Measurements from ENCODE around the gene ZCCHC24. TPM values are rescaled to one million over a fixed set of nuclear protein-coding genes. Genes with fewer than 3 reads are reported as not detected.

ZCCHC24 gene
- total and polyA plus RNA-seq, 2 donors, result 43.5 to 98.2 TPM

- H3K36me3 ChIP-seq (ENCODE audit: insufficient read depth), result no peaks in the 10 kb centered on the region
- 39% methylated on average over 23 of the region's 23 CpGs for WGBS
- no peak overlapping the region for H3K4me3 ChIP-seq (ENCODE audit: low read depth, low read length)
- H3K4me1 ChIP-seq (ENCODE audit: insufficient read depth), result no peaks in the 10 kb centered on the region
- no peak for DNase-seq (ENCODE audit: extremely low spot score)
- peak overlapping the region; percentile 81 for H3K27ac ChIP-seq (ENCODE audit: low read depth)
These were observed 41.8 kb downstream of the ZCCHC24 start for GRCh38 chr10:79403441-79404230.

- Histone ChIP-seq H3K27ac (ENCODE audit: low read depth) (peak overlapping the region; percentile 66), H3K36me3 (ENCODE audit: insufficient read depth) (no peaks in the 10 kb centered on the region), H3K4me3 (ENCODE audit: low read depth, low read length) (no peak overlapping the region), H3K4me1 (ENCODE audit: insufficient read depth) (no peaks in the 10 kb centered on the region)
- no peak for DNase-seq (ENCODE audit: extremely low spot score)
- 65% methylated on average over 8 of the region's 8 CpGs for WGBS
These were observed 42.5 kb downstream of the ZCCHC24 start for GRCh38 chr10:79402951-79403350.

- Histone ChIP-seq H3K4me1 (ENCODE audit: insufficient read depth) (no peaks in the 10 kb centered on the region), H3K4me3 (ENCODE audit: low read depth, low read length) (no peak overlapping the region), H3K27ac (ENCODE audit: low read depth) (peak overlapping the region; percentile 42), H3K36me3 (ENCODE audit: insufficient read depth) (no peaks in the 10 kb centered on the region)
- 96% methylated on average over 7 of the region's 7 CpGs for WGBS
- no peak for DNase-seq (ENCODE audit: extremely low spot score)
These were observed 42.8 kb downstream of the ZCCHC24 start for GRCh38 chr10:79402625-79402946.

- H3K27ac ChIP-seq (ENCODE audit: low read depth), result peak overlapping the region; percentile 71
- no peaks in the 10 kb centered on the region for H3K4me1 ChIP-seq (ENCODE audit: insufficient read depth)
- 50% methylated on average over 23 of the region's 23 CpGs for WGBS
- no peaks in the 10 kb centered on the region for H3K36me3 ChIP-seq (ENCODE audit: insufficient read depth)
- no peak overlapping the region for H3K4me3 ChIP-seq (ENCODE audit: low read depth, low read length)
- DNase-seq (ENCODE audit: extremely low spot score), result no peak
These were observed 44.2 kb downstream of the ZCCHC24 start for GRCh38 chr10:79401015-79401921.

GRCh38 chr10:79400146-79401004, 45.0 kb downstream of the ZCCHC24 start:
- Histone ChIP-seq H3K36me3 (ENCODE audit: insufficient read depth) (no peaks in the 10 kb centered on the region), H3K4me3 (ENCODE audit: low read depth, low read length) (no peak overlapping the region), H3K4me1 (ENCODE audit: insufficient read depth) (no peaks in the 10 kb centered on the region), H3K27ac (ENCODE audit: low read depth) (peak overlapping the region; percentile 44)
- no peak for DNase-seq (ENCODE audit: extremely low spot score)
- WGBS, result 42% methylated on average over 11 of the region's 11 CpGs

GRCh38 chr10:79399223-79399831, 46.1 kb downstream of the ZCCHC24 start:
- Histone ChIP-seq H3K36me3 (ENCODE audit: insufficient read depth) (no peaks in the 10 kb centered on the region), H3K4me1 (ENCODE audit: insufficient read depth) (no peaks in the 10 kb centered on the region), H3K4me3 (ENCODE audit: low read depth, low read length) (no peak overlapping the region), H3K27ac (ENCODE audit: low read depth) (peak overlapping the region; percentile 73)
- DNase-seq (ENCODE audit: extremely low spot score), result peak; percentile 86
- WGBS, result 9% methylated on average over 15 of the region's 15 CpGs

GRCh38 chr10:79398642-79399041, 46.8 kb downstream of the ZCCHC24 start:
- Histone ChIP-seq H3K27ac (ENCODE audit: low read depth) (peak overlapping the region; percentile 73), H3K4me1 (ENCODE audit: insufficient read depth) (no peaks in the 10 kb centered on the region), H3K36me3 (ENCODE audit: insufficient read depth) (no peaks in the 10 kb centered on the region), H3K4me3 (ENCODE audit: low read depth, low read length) (no peak overlapping the region)
- WGBS, result 83% methylated on average over 4 of the region's 4 CpGs
- no peak for DNase-seq (ENCODE audit: extremely low spot score)

GRCh38 chr10:79397575-79398303, 47.7 kb downstream of the ZCCHC24 start:
- H3K36me3 ChIP-seq (ENCODE audit: insufficient read depth), result no peaks in the 10 kb centered on the region
- H3K4me1 ChIP-seq (ENCODE audit: insufficient read depth), result no peaks in the 10 kb centered on the region
- DNase-seq (ENCODE audit: extremely low spot score), result no peak
- WGBS, result 29% methylated on average over 17 of the region's 17 CpGs
- no peak overlapping the region for H3K4me3 ChIP-seq (ENCODE audit: low read depth, low read length)
- H3K27ac ChIP-seq (ENCODE audit: low read depth), result peak overlapping the region; percentile 75

GRCh38 chr10:79397051-79397450, 48.4 kb downstream of the ZCCHC24 start:
- no peaks in the 10 kb centered on the region for H3K4me1 ChIP-seq (ENCODE audit: insufficient read depth)
- no peaks in the 10 kb centered on the region for H3K36me3 ChIP-seq (ENCODE audit: insufficient read depth)
- H3K27ac ChIP-seq (ENCODE audit: low read depth), result peak overlapping the region; percentile 75
- 61% methylated on average over 6 of the region's 6 CpGs for WGBS
- H3K4me3 ChIP-seq (ENCODE audit: low read depth, low read length), result no peak overlapping the region
- no peak for DNase-seq (ENCODE audit: extremely low spot score)

GRCh38 chr10:79396520-79396919, 48.9 kb downstream of the ZCCHC24 start:
- WGBS, result 64% methylated on average over 5 of the region's 5 CpGs

GRCh38 chr10:79394664-79395063, 50.8 kb downstream of the ZCCHC24 start:
- Histone ChIP-seq H3K4me3 (ENCODE audit: low read depth, low read length) (no peak overlapping the region), H3K36me3 (ENCODE audit: insufficient read depth) (no peaks in the 10 kb centered on the region), H3K27ac (ENCODE audit: low read depth) (no peak overlapping the region), H3K4me1 (ENCODE audit: insufficient read depth) (no peaks in the 10 kb centered on the region)
- no peak for DNase-seq (ENCODE audit: extremely low spot score)
- WGBS, result 90% methylated on average over 5 of the region's 5 CpGs

More at GRCh38 chr10:79396520-79396919, 48.9 kb downstream of the ZCCHC24 start:
- Histone ChIP-seq H3K36me3 (ENCODE audit: insufficient read depth) (no peaks in the 10 kb centered on the region), H3K4me1 (ENCODE audit: insufficient read depth) (no peaks in the 10 kb centered on the region), H3K27ac (ENCODE audit: low read depth) (no peak overlapping the region), H3K4me3 (ENCODE audit: low read depth, low read length) (no peak overlapping the region)
- DNase-seq (ENCODE audit: extremely low spot score), result no peak

GRCh38 chr10:79393924-79394610, 51.4 kb downstream of the ZCCHC24 start:
- DNase-seq (ENCODE audit: extremely low spot score), result no peak
- no peak overlapping the region for H3K27ac ChIP-seq (ENCODE audit: low read depth)
- no peaks in the 10 kb centered on the region for H3K4me1 ChIP-seq (ENCODE audit: insufficient read depth)
- 93% methylated on average over 17 of the region's 17 CpGs for WGBS
- H3K36me3 ChIP-seq (ENCODE audit: insufficient read depth), result no peaks in the 10 kb centered on the region
- H3K4me3 ChIP-seq (ENCODE audit: low read depth, low read length), result no peak overlapping the region

All from urinary bladder (tissue), 4 donors.